Measurements from ENCODE around the gene PRG2.

GRCh38 chr11:57345555-57346211 lies 44.8 kb downstream of the PRG2 start:
- TF ChIP-seq ETV6 (CRISPR knock-in tag; IDR thresholded peaks at IDR 0.05) (0 out of 2 replicates have a peak, but pooled peaks have one; percentile 25), NR1H2 (CRISPR knock-in tag; IDR thresholded peaks at IDR 0.05) (no peak)

All from WTC11 (cell line).